ENCODE measurements around the gene KCNQ1. TPM values are rescaled to one million over a fixed set of nuclear protein-coding genes. Genes with fewer than 3 reads are reported as not detected.

Gene KCNQ1
- polyA plus RNA-seq, 1 of the 3 experiments (the other 2 are of a cell fraction): 0.05 TPM

- peak in 1 of 2 experiments; percentile 62; a peak in 2 of 4 replicates for TF ChIP-seq EP300 (IDR thresholded peaks at IDR 0.05; ENCODE audit: borderline replicate concordance in 1 of 2, low read depth in 1 of 2, low read length in 1 of 2)
Observed at GRCh38 chr11:2651826-2652271, 207.0 kb downstream of the KCNQ1 start (continued).

- Histone ChIP-seq H3K4me1 (ENCODE audit: control insufficient read depth in 1 of 2, insufficient read depth in 2 of 2, low read depth in 1 of 2, low read length in 1 of 2) (peaks cover 0 to 32% of the 10 kb centered on the region in 2 experiments; a peak in 1 of 4 replicates), H3K9me2 (no peaks in the 10 kb centered on the region), H3F3A (replicated peaks; ENCODE audit: insufficient read depth) (no peaks in the 10 kb centered on the region), H2AFZ (ENCODE audit: low read depth) (no peak overlapping the region), H3K4me3 (ENCODE audit: low read depth in 2 of 2, low read length in 1 of 2) (no peak overlapping the region; a peak in 1 of 4 replicates), H3K9ac (no peak overlapping the region), H4K20me1 (ENCODE audit: insufficient read depth) (no peaks in the 10 kb centered on the region), H3K4me2 (no peak overlapping the region), H3K9me3 (peaks cover 19% of the 10 kb centered on the region), H3K27ac (ENCODE audit: low read depth in 2 of 2, low read length in 1 of 2) (peak overlapping the region in 1 of 2 experiments; percentile 44; a peak in 1 of 4 replicates), H3K27me3 (ENCODE audit: insufficient read depth) (no peaks in the 10 kb centered on the region), H3K36me3 (replicated peaks in 1 of 2; ENCODE audit: control insufficient read depth in 1 of 2, insufficient read depth in 2 of 2, low read length in 1 of 2) (no peaks in the 10 kb centered on the region), H3K79me2 (ENCODE audit: insufficient read depth) (no peaks in the 10 kb centered on the region)
- 52% methylated on average over 11 of the region's 11 CpGs for WGBS (ENCODE audit: low lambda C conversion rate)
- no peak for TF ChIP-seq RXRA (IDR thresholded peaks at IDR 0.05; ENCODE audit: borderline replicate concordance, low read depth)
- TF ChIP-seq FOXM1 (IDR thresholded peaks at IDR 0.05; ENCODE audit: low read depth): no peak
- no peak for TF ChIP-seq POLR2AphosphoS5 (IDR thresholded peaks at IDR 0.05; ENCODE audit: low read depth, low read length)
- no peak for TF ChIP-seq GABPA (IDR thresholded peaks at IDR 0.05; ENCODE audit: low read depth)
- TF ChIP-seq RAD21 (IDR thresholded peaks at IDR 0.05; ENCODE audit: low read length): no peak
- no peak for TF ChIP-seq PBX3 (IDR thresholded peaks at IDR 0.05)
- TF ChIP-seq FOXJ3 (CRISPR knock-in tag; IDR thresholded peaks at IDR 0.05): no peak
- no peak for TF ChIP-seq NFIC (IDR thresholded peaks at IDR 0.05; ENCODE audit: borderline replicate concordance)
- no peak for TF ChIP-seq EZH2phosphoT487 (IDR thresholded peaks at IDR 0.05; ENCODE audit: borderline replicate concordance, low read depth)
- TF ChIP-seq MXI1 (IDR thresholded peaks at IDR 0.05; ENCODE audit: low read depth, low read length): no peak
- no peak for TF ChIP-seq RFX5 (IDR thresholded peaks at IDR 0.05; ENCODE audit: low read length)
- TF ChIP-seq ZBTB33 (IDR thresholded peaks at IDR 0.05; ENCODE audit: borderline replicate concordance, low read depth): no peak
- no peak for TF ChIP-seq REST (IDR thresholded peaks at IDR 0.05; ENCODE audit: low read depth, low read length)
- TF ChIP-seq USF1 (IDR thresholded peaks at IDR 0.05; ENCODE audit: borderline replicate concordance, low read depth): no peak
- ChIA-PET CTCF (interaction anchor here (0.6 to 1.6 kb wide), 5 partner anchors 93 to 233 kb away, joined by 3 to 5 read pairs (median 4); partner anchors contain the start of gene CDKN1C), POLR2A (no interaction called here)
- peak; percentile 18 for DNase-seq
Observed at GRCh38 chr11:2652333-2653197, 207.8 kb downstream of the KCNQ1 start.

Measured in SK-N-SH (cell line).